HL-60/S4 treated with retinoic acid at 250 ng/mL for 4 days and 3 days (cell line): Measurements from ENCODE around the gene STAB1.

ENCODE experiments used
- in situ Hi-C: fragments of 300-500 bp; cut with MboI; formaldehyde crosslinking; loops from 2 replicates; pipeline ENCODE4 v1.7.0; 2022; ENCODE audit warnings: low sequenced_read_pairs

STAB1 gene

GRCh38 chr3:52532838-52533622 is 37.9 kb downstream of the STAB1 start:
- in situ Hi-C loops: no loop called here

- in situ Hi-C loops: no loop called here
Observed at GRCh38 chr3:52533623-52534280, 38.6 kb downstream of the STAB1 start, which contains the start of gene NT5DC2. TSS of gene NT5DC2 (minus strand) at chr3:52533857. CDS start at chr3:52533737, 120 bp downstream.

- in situ Hi-C loops: no loop called here
Observed at GRCh38 chr3:52534281-52535183, 39.4 kb downstream of the STAB1 start.

GRCh38 chr3:52535411-52536111 is 40.4 kb downstream of the STAB1 start:
- in situ Hi-C loops: no loop called here

GRCh38 chr3:52536112-52536368 is 40.9 kb downstream of the STAB1 start:
- in situ Hi-C loops: no loop called here

GRCh38 chr3:52536369-52537164 is 41.4 kb downstream of the STAB1 start, which contains the start of gene UQCC5:
TSS of gene UQCC5 (plus strand) at chr3:52536605. CDS start at chr3:52536756, 151 bp downstream.
- in situ Hi-C loops: no loop called here

GRCh38 chr3:52537165-52537620 is 42.1 kb downstream of the STAB1 start:
- in situ Hi-C loops: no loop called here

- in situ Hi-C loops: no loop called here
Observed at GRCh38 chr3:52537726-52538421, 42.7 kb downstream of the STAB1 start.

GRCh38 chr3:52539010-52539653 is 44.0 kb downstream of the STAB1 start:
- in situ Hi-C loops: no loop called here

GRCh38 chr3:52541050-52541449 is 45.9 kb downstream of the STAB1 start:
- in situ Hi-C loops: no loop called here

GRCh38 chr3:52544937-52545336 is 49.8 kb downstream of the STAB1 start:
- in situ Hi-C loops: no loop called here

- in situ Hi-C loops: no loop called here
Observed at GRCh38 chr3:52546111-52546901, 51.2 kb downstream of the STAB1 start.

GRCh38 chr3:52547143-52547542 is 52.0 kb downstream of the STAB1 start:
- in situ Hi-C loops: no loop called here

- in situ Hi-C loops: no loop called here
Observed at GRCh38 chr3:52551118-52551517, 56.0 kb downstream of the STAB1 start.

- in situ Hi-C loops: no loop called here
Observed at GRCh38 chr3:52552089-52552488, 57.0 kb downstream of the STAB1 start.

- in situ Hi-C loops: no loop called here
Observed at GRCh38 chr3:52554026-52554755, 59.1 kb downstream of the STAB1 start.

- in situ Hi-C loops: no loop called here
Observed at GRCh38 chr3:52555056-52555455, 59.9 kb downstream of the STAB1 start.
